Natural killer cell treated with Interleukin-12 subunit alpha and Interleukin-12 subunit beta and Interleukin-15 and Interleukin-18, amount 100 ng/mL, for 72 hours (primary cell): ENCODE data around the gene EGLN3. TPM values are rescaled to one million over a fixed set of nuclear protein-coding genes. Genes with fewer than 3 reads are reported as not detected.

Experiments
- ATAC-seq, 2 donors: fragments of 150-1000 bp; cut with Tn5 transposase in 1 of 2; sonication (Bioruptor Pico), chemical (Tn5 transposase) in 1 of 2; 2 replicates each; pipeline ENCODE4 v1.10.0; 2021
- DNase-seq: peaks from one replicate; pipeline ENCODE4 v3.0.0; 2022; ENCODE audit warnings: low spot score
- H3K27ac Mint-ChIP-seq, 2 donors: 1 replicate in 1 of 2; 2 replicates in 1 of 2; pipeline ENCODE4 v1.8.0; 2022; ENCODE audit warnings: mixed read lengths in 2 of 2, mild to moderate bottlenecking in 1 of 2, moderate library complexity in 1 of 2
- H3K27me3 Mint-ChIP-seq, 2 donors: 1 replicate in 1 of 2; 2 replicates in 1 of 2; pipeline ENCODE4 v1.8.0; 2022; ENCODE audit warnings: mixed read lengths in 2 of 2
- H3K36me3 Mint-ChIP-seq: one replicate; pipeline ENCODE4 v1.8.0; 2022; ENCODE audit warnings: mixed read lengths
- H3K4me1 Mint-ChIP-seq, 2 donors: 1 replicate in 1 of 2; 2 replicates in 1 of 2; pipeline ENCODE4 v1.8.0; 2022; ENCODE audit warnings: low read depth in 2 of 2, mixed read lengths in 2 of 2, mild to moderate bottlenecking in 1 of 2
- H3K4me3 Mint-ChIP-seq: one replicate; pipeline ENCODE4 v1.8.0; 2022; ENCODE audit warnings: mixed read lengths
- H3K9me3 Mint-ChIP-seq: 2 replicates; pipeline ENCODE4 v1.8.0; 2022; ENCODE audit warnings: mixed read lengths
- total RNA-seq, 2 donors: library from RNA; stranded (reverse); gene quantifications; one replicate each; pipeline ENCODE4 v1.2.3, GENCODE V29; 2022

The EGLN3 gene
- total RNA-seq, 2 donors from 2014 or later = 0.31 to 1.7 TPM

DNA sequence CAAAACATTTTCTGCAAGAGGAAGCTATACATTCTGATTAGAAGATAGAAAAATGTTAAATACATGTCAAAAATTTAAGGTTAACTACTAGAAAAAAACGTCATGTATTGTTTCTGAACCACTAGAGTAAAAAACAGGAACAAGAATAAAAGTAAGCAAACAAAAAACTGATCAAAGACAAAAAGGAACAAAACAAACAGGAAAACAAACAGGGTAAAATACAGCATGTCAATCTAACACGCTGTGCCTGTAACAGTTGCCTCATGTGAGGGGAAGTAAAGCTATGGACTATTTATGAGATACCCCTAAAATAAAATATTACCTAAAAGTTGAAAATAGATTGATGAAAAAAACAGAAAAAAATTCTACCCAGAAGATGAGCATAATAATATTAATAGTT lies 43.9 kb downstream of the EGLN3 start:
- no peak for ATAC-seq
- DNase-seq = no peak
- Mint-ChIP-seq H3K4me3 (no peak overlapping the region), H3K27me3 (peaks cover 5 to 13% of the 10 kb centered on the region in 2 donors), H3K9me3 (peaks cover 3% of the 10 kb centered on the region), H3K36me3 (no peaks in the 10 kb centered on the region), H3K27ac (no peak overlapping the region), H3K4me1 (no peaks in the 10 kb centered on the region)

DNA sequence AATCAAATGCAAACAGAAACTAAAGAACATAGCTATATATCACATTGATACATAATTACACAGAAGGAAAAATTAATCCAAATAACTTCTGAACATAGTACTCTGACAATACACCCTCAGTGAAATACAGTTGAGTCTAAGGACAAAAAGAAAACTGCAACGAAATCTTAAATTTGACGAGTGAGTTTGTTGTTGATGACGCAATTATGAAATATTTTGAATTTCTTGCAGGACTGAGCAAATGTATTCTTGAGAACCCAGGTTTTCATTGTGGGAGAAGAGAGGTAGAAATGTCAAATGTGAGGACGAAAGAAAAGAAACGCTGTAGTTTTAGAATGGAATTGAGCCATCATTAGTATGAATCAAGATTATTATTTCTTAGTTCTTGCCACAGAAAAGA lies 46.3 kb downstream of the EGLN3 start:
- no peak overlapping the region for H3K27ac Mint-ChIP-seq

DNA sequence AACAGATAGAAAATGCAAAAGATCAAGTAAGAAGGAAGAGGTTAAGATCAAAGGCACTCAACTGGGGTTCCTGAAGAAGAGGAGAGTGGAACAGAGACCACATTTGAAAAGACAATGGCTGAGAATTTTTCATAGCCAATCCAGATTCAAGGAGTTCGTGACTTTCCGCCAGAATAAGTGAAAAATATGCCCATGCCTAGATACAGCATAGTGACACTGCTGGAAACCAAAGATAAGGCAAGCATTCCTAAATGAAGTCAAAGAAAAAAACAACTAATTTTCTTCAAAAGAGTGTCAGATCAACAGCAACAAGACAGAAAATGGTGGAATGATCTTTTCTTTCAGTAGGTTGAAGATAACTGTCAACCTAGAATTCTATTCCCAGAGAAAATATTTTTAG lies 47.5 kb downstream of the EGLN3 start:
- no peak for DNase-seq
- H3K27me3 Mint-ChIP-seq = peaks cover 5 to 13% of the 10 kb centered on the region in 2 donors
- no peak overlapping the region for H3K27ac Mint-ChIP-seq
- H3K4me1 Mint-ChIP-seq = no peaks in the 10 kb centered on the region
- H3K9me3 Mint-ChIP-seq = peaks cover 3% of the 10 kb centered on the region
- no peak for ATAC-seq
- no peak overlapping the region for H3K4me3 Mint-ChIP-seq
- no peaks in the 10 kb centered on the region for H3K36me3 Mint-ChIP-seq

More for the DNA sequence above, 46.3 kb downstream of the EGLN3 start:
- no peak for DNase-seq
- Mint-ChIP-seq H3K27me3 (peaks cover 5 to 13% of the 10 kb centered on the region in 2 donors), H3K4me1 (no peaks in the 10 kb centered on the region), H3K36me3 (no peaks in the 10 kb centered on the region), H3K9me3 (peaks cover 3% of the 10 kb centered on the region), H3K4me3 (no peak overlapping the region)
- ATAC-seq = no peak

DNA sequence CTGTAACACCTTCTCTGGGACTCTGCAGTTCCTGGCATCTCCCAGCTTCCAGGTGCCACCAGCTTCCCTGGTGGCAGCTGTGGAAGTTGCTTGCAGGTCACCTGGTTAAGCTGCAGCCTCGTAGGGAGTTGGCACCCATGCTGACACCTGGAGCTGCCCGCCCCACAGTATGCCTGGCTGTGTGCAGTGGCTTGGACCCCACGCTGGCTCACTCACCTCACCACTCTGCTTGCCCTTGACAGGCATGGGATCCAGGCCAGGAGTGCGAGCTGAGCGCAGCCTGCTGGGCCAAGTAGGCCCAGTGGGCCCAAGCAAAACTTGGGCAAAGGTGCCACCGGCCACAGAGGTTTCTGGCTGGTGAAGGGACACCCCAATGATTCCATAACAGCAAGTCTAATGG lies 48.5 kb downstream of the EGLN3 start:
- Mint-ChIP-seq H3K36me3 (no peaks in the 10 kb centered on the region), H3K4me1 (no peaks in the 10 kb centered on the region), H3K9me3 (peaks cover 3% of the 10 kb centered on the region), H3K4me3 (no peak overlapping the region), H3K27me3 (peaks cover 5 to 13% of the 10 kb centered on the region in 2 donors), H3K27ac (no peak overlapping the region)
- ATAC-seq = peak in 1 of 2 donors; percentile 50
- DNase-seq = no peak

DNA sequence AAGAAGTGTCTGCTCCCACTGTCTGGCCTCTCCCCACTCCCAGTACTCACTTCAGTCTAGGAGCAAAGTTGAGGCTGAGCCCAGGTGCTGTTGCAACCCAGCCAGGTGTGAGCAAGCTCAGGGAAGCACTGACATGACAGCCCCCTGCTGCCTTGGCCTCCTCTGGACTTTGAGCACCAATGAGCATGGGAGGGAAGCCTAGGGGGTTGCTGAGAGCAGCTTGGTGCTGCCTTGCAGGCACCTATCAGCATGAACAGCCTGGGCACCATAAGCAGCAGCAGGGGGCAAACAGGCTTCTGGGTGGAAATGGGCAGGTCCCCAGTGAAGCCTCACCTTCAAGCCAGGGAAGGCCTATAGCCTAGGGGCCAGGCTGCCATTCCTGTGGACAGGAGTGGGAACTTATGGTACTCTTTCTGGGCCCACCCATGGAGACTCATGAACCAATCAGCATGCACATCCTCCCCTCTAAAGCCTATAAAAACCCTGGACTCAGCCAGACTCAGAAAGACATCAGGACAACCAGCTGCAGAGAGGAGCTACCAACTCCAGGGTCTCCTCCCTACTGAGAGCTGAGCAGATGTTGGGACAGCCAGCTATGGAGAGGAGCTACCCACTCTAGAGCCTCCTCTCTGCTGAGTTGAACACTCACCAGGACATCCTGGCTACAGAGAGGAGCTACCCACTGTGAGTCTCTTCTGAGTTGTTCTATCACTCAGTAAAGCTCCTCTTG lies 49.3 kb downstream of the EGLN3 start:
- Mint-ChIP-seq H3K4me1 (no peaks in the 10 kb centered on the region), H3K4me3 (no peak overlapping the region), H3K27ac (no peak overlapping the region), H3K36me3 (no peaks in the 10 kb centered on the region), H3K9me3 (peaks cover 3% of the 10 kb centered on the region), H3K27me3 (peaks cover 5 to 13% of the 10 kb centered on the region in 2 donors)
- ATAC-seq (peak in 1 of 2 donors; percentile 36), DNase-seq (no peak)

DNA sequence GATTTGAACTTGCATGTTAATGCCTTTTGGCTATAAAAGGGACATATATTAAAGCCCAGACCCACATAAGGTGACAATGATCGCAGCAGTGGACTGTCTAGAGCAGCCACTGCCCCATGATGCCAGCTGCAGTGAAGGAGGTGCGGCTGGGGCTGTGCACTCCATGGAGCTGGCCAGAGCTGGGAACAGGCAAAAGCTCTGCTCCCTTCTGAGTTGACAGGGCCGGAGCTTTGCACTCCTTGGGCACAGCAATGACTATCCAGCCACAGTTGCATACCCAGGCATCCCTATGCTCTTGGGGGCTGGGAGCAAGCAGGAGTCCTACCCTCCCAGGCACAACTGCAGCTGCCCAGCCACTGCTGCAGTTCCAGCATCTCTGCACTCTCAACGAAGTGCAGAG lies 50.2 kb downstream of the EGLN3 start:
- H3K4me3 Mint-ChIP-seq = no peak overlapping the region
- H3K4me1 Mint-ChIP-seq = no peaks in the 10 kb centered on the region
- H3K9me3 Mint-ChIP-seq = peaks cover 3% of the 10 kb centered on the region
- no peak overlapping the region for H3K27ac Mint-ChIP-seq
- peaks cover 5 to 13% of the 10 kb centered on the region in 2 donors for H3K27me3 Mint-ChIP-seq
- DNase-seq = no peak
- H3K36me3 Mint-ChIP-seq = no peaks in the 10 kb centered on the region
- ATAC-seq = no peak

DNA sequence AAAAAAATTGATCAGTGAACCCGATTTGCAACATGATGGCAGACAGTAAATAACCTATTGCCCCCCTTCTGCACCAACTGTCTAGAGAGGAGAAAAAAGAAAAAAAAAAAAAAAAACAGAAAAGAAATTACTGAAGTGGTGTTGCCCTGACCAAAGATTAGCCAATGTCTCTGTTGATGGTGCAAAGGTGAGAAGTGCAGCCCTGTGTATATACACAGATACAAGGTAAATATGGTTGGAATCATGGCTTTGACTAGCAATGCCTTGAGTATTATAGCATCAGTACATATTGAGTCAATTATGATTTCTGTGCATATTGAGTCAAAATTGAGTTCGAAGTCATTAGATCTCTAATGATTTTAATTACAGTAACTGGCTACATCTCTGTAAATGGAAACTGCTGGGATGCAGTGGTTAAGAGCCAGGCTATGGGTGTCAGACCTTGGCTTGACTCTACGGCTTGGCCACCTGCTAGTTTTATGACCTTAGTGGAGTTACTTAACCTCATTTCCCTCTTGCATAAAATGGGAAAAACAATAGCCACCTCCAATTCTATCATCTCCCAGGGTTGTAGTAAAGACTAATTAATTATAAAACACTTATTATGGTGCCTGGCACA lies 51.0 kb downstream of the EGLN3 start:
- Mint-ChIP-seq H3K27ac (no peak overlapping the region), H3K27me3 (peaks cover 5 to 13% of the 10 kb centered on the region in 2 donors), H3K4me1 (no peaks in the 10 kb centered on the region), H3K4me3 (no peak overlapping the region), H3K9me3 (peaks cover 4% of the 10 kb centered on the region), H3K36me3 (no peaks in the 10 kb centered on the region)
- ATAC-seq (no peak), DNase-seq (no peak)

DNA sequence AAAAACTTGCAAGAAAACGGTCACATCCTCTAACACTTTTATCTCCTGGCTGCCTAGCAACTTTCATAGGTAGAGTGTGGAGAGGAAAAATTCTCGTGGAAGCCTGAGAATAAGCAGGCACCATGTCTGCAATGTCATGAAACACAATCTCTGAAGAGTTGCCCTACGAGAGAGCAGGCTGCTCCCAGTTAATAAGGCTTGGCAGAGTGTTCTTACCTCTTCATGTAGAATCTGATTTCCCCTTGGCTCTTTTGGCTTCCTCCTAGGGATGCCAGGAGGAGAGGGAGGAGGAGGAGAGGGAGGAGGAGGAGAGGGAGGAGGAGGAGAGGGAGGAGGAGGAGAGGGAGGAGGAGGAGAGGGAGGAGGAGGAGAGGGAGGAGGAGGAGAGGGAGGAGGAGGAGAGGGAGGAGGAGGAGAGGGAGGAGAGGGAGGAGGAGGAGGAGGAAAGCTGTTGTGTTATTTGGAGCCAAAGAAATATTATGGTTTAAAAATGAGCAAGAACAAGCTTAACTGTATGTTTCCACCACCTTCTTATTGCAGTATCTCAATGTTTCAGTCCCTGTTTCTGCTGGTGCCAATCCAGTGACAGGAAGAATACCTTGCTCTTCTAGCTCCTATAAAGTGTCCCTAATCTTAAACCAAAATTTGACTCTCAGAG lies 52.9 kb downstream of the EGLN3 start:
- H3K36me3 Mint-ChIP-seq = no peaks in the 10 kb centered on the region
- peaks cover 4% of the 10 kb centered on the region for H3K9me3 Mint-ChIP-seq
- peaks cover 0 to 2% of the 10 kb centered on the region in 2 donors for H3K27me3 Mint-ChIP-seq
- no peaks in the 10 kb centered on the region for H3K4me1 Mint-ChIP-seq
- no peak overlapping the region for H3K4me3 Mint-ChIP-seq
- no peak overlapping the region for H3K27ac Mint-ChIP-seq
- no peak for DNase-seq
- ATAC-seq = no peak

DNA sequence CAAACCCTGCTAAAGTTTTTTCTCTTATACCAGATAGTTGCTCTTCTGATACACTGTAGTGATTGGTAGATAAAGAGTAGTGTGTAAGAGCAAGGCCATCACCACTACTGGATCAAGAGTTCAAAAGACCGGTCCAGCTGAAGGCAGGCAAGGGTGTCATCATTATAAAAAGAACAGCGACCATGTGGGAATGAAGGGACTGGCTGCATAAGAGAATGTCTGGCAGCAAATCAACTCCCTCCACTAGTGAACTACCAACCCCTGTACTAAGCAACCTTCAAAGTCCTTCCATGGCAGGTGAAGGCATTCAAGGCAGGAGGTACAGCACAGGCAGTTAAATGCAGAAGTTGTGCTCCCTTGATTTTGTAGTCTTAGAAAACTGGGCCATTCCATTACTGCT lies 53.5 kb downstream of the EGLN3 start:
- DNase-seq (no peak), ATAC-seq (no peak)
- Mint-ChIP-seq H3K4me1 (no peaks in the 10 kb centered on the region), H3K27me3 (no peaks in the 10 kb centered on the region), H3K36me3 (no peaks in the 10 kb centered on the region), H3K27ac (no peak overlapping the region), H3K4me3 (no peak overlapping the region), H3K9me3 (peaks cover 4% of the 10 kb centered on the region)

DNA sequence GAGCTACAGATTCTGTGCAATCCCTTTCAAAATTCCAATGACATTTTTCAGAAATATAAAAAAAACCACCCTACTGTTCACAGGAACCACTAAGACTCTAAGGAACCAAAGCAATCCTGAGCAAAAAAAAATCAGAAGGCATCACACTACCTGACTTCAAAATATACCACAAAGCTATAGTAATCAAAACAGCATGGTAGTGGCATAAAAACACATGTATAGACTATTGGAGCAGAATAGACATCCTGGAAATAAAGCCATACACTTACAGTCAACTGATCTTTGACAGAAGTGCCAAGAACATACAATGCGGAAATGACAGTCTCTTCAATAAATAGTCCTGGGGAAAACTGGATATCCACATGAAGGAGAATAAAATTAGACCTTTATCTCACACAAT lies 56.5 kb downstream of the EGLN3 start:
- H3K27ac Mint-ChIP-seq = no peak overlapping the region
- ATAC-seq = no peak
- H3K9me3 Mint-ChIP-seq = peaks cover 14% of the 10 kb centered on the region
- no peak overlapping the region for H3K4me3 Mint-ChIP-seq
- H3K27me3 Mint-ChIP-seq = no peaks in the 10 kb centered on the region
- DNase-seq = no peak
- H3K36me3 Mint-ChIP-seq = no peaks in the 10 kb centered on the region
- H3K4me1 Mint-ChIP-seq = no peaks in the 10 kb centered on the region

DNA sequence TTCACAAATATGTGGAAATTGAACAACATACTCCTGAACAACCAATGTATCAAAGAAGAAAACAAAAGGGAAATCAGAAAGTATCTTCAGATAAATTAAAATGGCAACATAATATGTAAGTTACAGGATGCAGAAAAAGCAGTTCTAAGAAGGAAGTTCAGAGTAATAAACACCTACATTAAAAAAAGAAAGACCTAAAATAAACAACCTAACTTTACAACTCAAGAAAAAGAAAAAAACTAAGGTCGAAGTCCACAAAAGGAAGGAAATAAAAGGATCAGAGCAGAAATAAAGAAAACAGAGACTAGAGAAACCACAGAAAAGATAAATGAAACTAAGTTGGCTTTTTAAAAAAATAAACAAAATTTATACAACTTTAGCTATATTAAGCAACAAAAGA lies 59.2 kb downstream of the EGLN3 start:
- no peak for DNase-seq
- ATAC-seq = no peak
- H3K4me1 Mint-ChIP-seq = no peaks in the 10 kb centered on the region
- peaks cover 6% of the 10 kb centered on the region for H3K36me3 Mint-ChIP-seq
- H3K27me3 Mint-ChIP-seq = no peaks in the 10 kb centered on the region
- no peak overlapping the region for H3K4me3 Mint-ChIP-seq
- no peak overlapping the region for H3K27ac Mint-ChIP-seq
- H3K9me3 Mint-ChIP-seq = peaks cover 23% of the 10 kb centered on the region

DNA sequence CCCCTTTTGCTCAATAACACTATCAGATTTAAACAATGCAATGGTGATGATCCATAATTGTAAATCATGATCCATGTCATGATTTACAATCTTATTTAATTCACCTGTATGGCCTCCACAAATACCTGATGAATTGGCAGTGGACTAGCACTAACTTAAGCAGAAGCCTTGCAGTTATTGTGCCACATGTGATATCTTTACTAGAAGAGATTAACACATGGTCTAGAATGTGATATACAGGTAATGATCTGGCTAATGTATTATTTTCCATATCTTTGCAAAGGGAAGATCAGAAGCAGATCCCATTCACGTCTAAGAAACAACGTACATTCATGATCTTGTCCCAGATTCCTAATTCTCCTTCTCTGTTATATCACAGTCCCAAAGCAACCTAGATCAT lies 66.0 kb downstream of the EGLN3 start:
- Mint-ChIP-seq H3K4me3 (no peak overlapping the region), H3K36me3 (peaks cover 6% of the 10 kb centered on the region), H3K27ac (no peak overlapping the region), H3K9me3 (peaks cover 14% of the 10 kb centered on the region), H3K27me3 (no peaks in the 10 kb centered on the region), H3K4me1 (no peaks in the 10 kb centered on the region)
- ATAC-seq (no peak), DNase-seq (no peak)

DNA sequence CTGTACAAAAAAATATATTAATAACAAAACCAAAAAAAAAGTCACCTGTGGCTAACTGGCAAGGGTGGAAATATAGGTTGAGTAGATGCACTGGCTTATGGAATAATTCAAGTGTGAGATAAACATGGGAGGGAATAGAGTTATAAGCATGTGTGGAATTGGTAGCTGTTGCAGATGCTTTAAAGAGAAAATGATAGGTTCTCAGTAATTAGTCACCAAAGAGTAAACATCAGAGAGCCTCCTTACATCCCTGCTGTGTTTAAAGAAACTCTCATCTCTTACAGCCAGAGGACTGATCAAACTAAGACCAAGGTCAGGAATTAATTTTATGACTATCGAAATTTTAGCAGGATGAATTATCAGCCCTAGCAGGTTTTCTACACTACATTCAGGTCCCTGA lies 70.5 kb downstream of the EGLN3 start:
- Mint-ChIP-seq H3K27me3 (no peaks in the 10 kb centered on the region), H3K27ac (no peak overlapping the region), H3K4me1 (no peaks in the 10 kb centered on the region), H3K4me3 (no peak overlapping the region), H3K9me3 (peaks cover 18% of the 10 kb centered on the region), H3K36me3 (peaks cover 15% of the 10 kb centered on the region)
- ATAC-seq = no peak
- DNase-seq = no peak

DNA sequence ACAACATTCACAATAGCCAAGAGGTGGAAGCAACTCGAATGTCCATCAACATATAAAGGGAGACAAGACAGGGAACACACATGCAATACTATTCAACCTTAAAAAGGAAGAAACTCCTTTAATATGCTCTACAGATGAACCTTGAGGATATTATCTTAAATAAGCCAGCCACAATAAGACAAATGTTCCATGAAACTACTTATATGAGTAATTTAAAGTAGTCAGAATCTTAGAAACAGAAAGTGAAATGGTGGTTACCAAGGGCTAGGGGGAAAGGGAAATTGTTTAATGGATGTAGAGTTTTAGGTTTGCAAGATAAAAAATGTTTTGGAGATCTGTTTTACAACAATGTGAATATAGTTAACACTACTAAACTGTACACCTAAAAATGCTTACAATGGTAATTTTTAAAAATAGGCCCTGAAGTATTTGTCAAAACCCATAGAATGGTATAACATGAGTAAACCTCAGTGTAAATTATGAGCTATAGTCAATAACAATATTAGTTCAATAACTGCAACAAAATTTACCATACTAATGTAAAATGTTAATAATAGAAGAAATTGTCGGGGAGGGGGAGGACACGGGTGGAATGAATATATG lies 71.1 kb downstream of the EGLN3 start:
- DNase-seq = no peak
- Mint-ChIP-seq H3K9me3 (peaks cover 20% of the 10 kb centered on the region), H3K27me3 (no peaks in the 10 kb centered on the region), H3K36me3 (peaks cover 17% of the 10 kb centered on the region), H3K27ac (no peak overlapping the region), H3K4me3 (no peak overlapping the region), H3K4me1 (no peaks in the 10 kb centered on the region)
- no peak for ATAC-seq
